Caco-2 (cell line): ENCODE measurements around the gene RTN3. TPM values are rescaled to one million over a fixed set of nuclear protein-coding genes. Genes with fewer than 3 reads are reported as not detected.

ENCODE experiments used
- BruUV-seq: library from RNA; stranded (reverse); fragments of 400-500 nt; replicated peaks from 2 replicates; lab custom pipeline; 2021; lab: Mats Ljungman, UMichigan
- CTCF ChIA-PET: fragments of 300-600 bp; sonication (Branson Sonifier 250); formaldehyde crosslinking; loops from one replicate; lab custom pipeline; 2022; ENCODE audit warnings: antibody characterized with exemption; lab: Charles Lee
- POLR2A ChIA-PET: fragments of 300-600 bp; sonication (Branson Sonifier 250); formaldehyde crosslinking; loops from one replicate; lab custom pipeline; 2022; ENCODE audit warnings: antibody characterized with exemption; lab: Charles Lee
- DNase-seq, 2 experiments: peaks; one replicate each; pipeline versions ENCODE4 v3.0.0 to v3.0.0-alpha.2; 2020 to 2022
- H3K27me3 ChIP-seq: replicated peaks from 2 replicates; pipeline ENCODE4 v1.6.0; 2011; ENCODE audit warnings: low read length; ENCODE audit not compliant: control insufficient read depth, insufficient read depth
- H3K36me3 ChIP-seq: 2 replicates; pipeline ENCODE4 v1.5.1; 2011; ENCODE audit warnings: low read length; ENCODE audit not compliant: control insufficient read depth, insufficient read depth
- H3K4me1 ChIP-seq: fragments of 250-450 bp; sonication (Bioruptor Pico); 2 replicates; pipeline ENCODE4 v1.5.1; 2020; ENCODE audit warnings: mild to moderate bottlenecking
- H3K4me3 ChIP-seq: 2 replicates; pipeline ENCODE4 v1.5.1; 2011; ENCODE audit warnings: low read depth, mild to moderate bottlenecking, control low read depth, low read length
- H3K9me3 ChIP-seq: fragments of 250-450 bp; sonication (Bioruptor Pico); 2 replicates; pipeline ENCODE4 v1.5.1; 2020; ENCODE audit warnings: mild to moderate bottlenecking, moderate library complexity
- H3K27ac Mint-ChIP-seq: one replicate; pipeline ENCODE4 v1.8.0; 2022; ENCODE audit warnings: mixed read lengths; ENCODE audit not compliant: unreplicated experiment
- H3K27me3 Mint-ChIP-seq: one replicate; pipeline ENCODE4 v1.8.0; 2022; ENCODE audit warnings: mixed read lengths; ENCODE audit not compliant: insufficient read depth, unreplicated experiment
- H3K36me3 Mint-ChIP-seq: one replicate; pipeline ENCODE4 v1.8.0; 2022; ENCODE audit warnings: mild to moderate bottlenecking, mixed read lengths; ENCODE audit not compliant: insufficient read depth, unreplicated experiment
- H3K4me1 Mint-ChIP-seq: one replicate; pipeline ENCODE4 v1.8.0; 2022; ENCODE audit warnings: low read depth, mixed read lengths; ENCODE audit not compliant: unreplicated experiment
- H3K4me3 Mint-ChIP-seq: one replicate; pipeline ENCODE4 v1.8.0; 2022; ENCODE audit warnings: mild to moderate bottlenecking, moderate library complexity, mixed read lengths; ENCODE audit not compliant: unreplicated experiment
- H3K9me3 Mint-ChIP-seq: one replicate; pipeline ENCODE4 v1.8.0; 2022; ENCODE audit warnings: mixed read lengths; ENCODE audit not compliant: unreplicated experiment
- intact Hi-C: fragments of 100-400 bp; cut with micrococcal nuclease; formaldehyde crosslinking; loops from one replicate; pipeline ENCODE4 v1.10.0; 2022; ENCODE audit not compliant: unreplicated experiment
- total RNA-seq: library from RNA; stranded (reverse); gene quantifications from 2 replicates; pipeline ENCODE4 v1.2.3, GENCODE V29; 2022
- TF ChIP-seq, protein P1 (sequence below), 2 experiments: fragments of 200-600 bp in 1 of 2; IDR thresholded peaks; 1 replicate in 1 of 2; 2 replicates in 1 of 2; pipeline versions ENCODE4 v1.5.1 to v1.8.0; 2011 to 2022; ENCODE audit warnings: antibody characterized with exemption in 1 of 2, control low read depth in 1 of 2, inconsistent platforms in 1 of 2, low read depth in 1 of 2, low read length in 1 of 2, mild to moderate bottlenecking in 1 of 2, moderate library complexity in 1 of 2; ENCODE audit not compliant: insufficient read depth in 1 of 2, severe bottlenecking in 1 of 2, unreplicated experiment in 1 of 2

The RTN3 gene
- total RNA-seq, 1 experiment from 2014 or later, result 179 TPM

DNA sequence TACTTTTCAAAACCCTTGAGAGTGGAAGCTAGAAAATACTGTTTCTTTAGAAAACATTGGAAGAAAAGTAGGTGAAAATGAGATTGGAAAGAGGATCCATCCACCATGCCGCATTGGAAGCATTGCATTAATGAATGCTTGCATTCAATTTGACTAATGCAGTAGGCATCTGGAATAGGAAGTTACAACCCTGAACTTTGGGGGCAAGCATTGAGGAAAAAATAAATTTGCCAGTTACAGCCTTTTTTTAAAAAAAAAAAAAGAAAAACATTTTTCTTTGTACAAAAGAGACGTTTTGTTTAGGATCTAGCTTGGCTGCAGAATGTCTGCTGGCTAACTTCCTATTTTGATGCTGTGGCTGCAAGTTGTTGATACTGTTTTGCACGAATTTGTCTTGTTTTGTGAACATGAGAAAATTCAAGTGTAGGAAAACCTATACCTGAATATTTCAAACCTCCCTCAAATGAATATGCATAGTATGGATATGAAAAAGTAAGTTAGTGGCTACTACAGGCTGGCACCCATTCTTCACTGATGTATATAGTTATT lies 28.1 kb downstream of the RTN3 start:
- H3K4me3 Mint-ChIP-seq, result no peak overlapping the region
- no peaks in the 10 kb centered on the region for H3K27me3 Mint-ChIP-seq
- DNase-seq, result no peak
- H3K36me3 Mint-ChIP-seq, result peaks cover 20% of the 10 kb centered on the region
- POLR2A ChIA-PET, result no interaction called here
- no peaks in the 10 kb centered on the region for H3K36me3 ChIP-seq
- H3K27ac Mint-ChIP-seq, result no peak overlapping the region
- TF ChIP-seq, protein P1, sequence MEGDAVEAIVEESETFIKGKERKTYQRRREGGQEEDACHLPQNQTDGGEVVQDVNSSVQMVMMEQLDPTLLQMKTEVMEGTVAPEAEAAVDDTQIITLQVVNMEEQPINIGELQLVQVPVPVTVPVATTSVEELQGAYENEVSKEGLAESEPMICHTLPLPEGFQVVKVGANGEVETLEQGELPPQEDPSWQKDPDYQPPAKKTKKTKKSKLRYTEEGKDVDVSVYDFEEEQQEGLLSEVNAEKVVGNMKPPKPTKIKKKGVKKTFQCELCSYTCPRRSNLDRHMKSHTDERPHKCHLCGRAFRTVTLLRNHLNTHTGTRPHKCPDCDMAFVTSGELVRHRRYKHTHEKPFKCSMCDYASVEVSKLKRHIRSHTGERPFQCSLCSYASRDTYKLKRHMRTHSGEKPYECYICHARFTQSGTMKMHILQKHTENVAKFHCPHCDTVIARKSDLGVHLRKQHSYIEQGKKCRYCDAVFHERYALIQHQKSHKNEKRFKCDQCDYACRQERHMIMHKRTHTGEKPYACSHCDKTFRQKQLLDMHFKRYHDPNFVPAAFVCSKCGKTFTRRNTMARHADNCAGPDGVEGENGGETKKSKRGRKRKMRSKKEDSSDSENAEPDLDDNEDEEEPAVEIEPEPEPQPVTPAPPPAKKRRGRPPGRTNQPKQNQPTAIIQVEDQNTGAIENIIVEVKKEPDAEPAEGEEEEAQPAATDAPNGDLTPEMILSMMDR (IDR thresholded peaks at IDR 0.05; ENCODE audit: insufficient read depth in 1 of 2, low read depth in 1 of 2, low read length in 1 of 2, severe bottlenecking in 1 of 2, unreplicated experiment in 1 of 2), result no peak
- no peaks in the 10 kb centered on the region for H3K27me3 ChIP-seq
- CTCF ChIA-PET, result no interaction called here
- no peaks in the 10 kb centered on the region for H3K9me3 ChIP-seq
- peaks cover 20% of the 10 kb centered on the region for H3K4me1 Mint-ChIP-seq
- peaks cover 8% of the 10 kb centered on the region for H3K4me1 ChIP-seq
- intact Hi-C loops, result no loop called here
- no peaks in the 10 kb centered on the region for H3K9me3 Mint-ChIP-seq
- no TSS peak for BruUV-seq
- H3K4me3 ChIP-seq, result no peak overlapping the region

DNA sequence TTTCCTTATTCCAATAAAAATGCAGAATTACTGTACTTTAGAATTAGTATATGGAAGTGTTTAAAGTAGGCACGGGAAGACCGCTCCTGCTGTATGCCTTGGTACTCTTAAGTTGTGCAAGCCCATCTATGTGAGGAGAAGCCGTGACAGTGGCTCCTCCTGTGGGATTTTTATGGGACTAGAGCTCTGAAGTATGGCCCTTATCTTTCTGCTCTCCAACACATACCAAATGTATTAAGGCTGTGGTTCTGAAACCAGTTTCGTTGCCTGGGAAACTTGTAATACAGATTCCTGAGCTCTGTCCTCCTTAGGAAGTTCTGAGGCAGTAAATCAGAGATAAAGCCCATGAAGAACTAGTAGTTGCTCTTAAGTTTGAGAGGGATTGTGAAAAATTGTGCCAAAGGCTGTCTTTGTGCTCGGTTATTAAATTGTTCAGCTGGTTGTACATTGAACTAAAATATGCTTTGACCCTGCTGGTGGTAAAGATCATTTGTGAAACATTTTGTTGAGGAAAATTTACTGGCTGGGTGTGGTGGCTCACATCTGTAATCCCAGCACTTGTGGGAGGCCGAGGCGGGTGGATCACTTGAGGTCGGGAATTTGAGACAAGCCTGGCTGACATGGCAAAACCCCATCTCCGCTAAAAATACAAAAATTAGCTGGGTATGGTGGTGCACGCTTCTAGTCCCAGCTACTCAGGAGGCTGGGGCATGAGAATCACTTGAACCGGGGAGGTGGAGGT lies 29.3 kb downstream of the RTN3 start:
- peaks cover 17% of the 10 kb centered on the region for H3K4me1 Mint-ChIP-seq
- H3K27ac Mint-ChIP-seq, result peak overlapping the region; percentile 98
- H3K4me3 Mint-ChIP-seq, result peak overlapping the region; percentile 64
- no peaks in the 10 kb centered on the region for H3K9me3 Mint-ChIP-seq
- TF ChIP-seq, protein P1 (IDR thresholded peaks at IDR 0.05; ENCODE audit: insufficient read depth in 1 of 2, low read depth in 1 of 2, low read length in 1 of 2, severe bottlenecking in 1 of 2, unreplicated experiment in 1 of 2), result peak; percentile 41 to 43
- ChIA-PET POLR2A (interaction anchor here (0.5 to 1.1 kb wide), 7 partner anchors 29 to 869 kb away, joined by 3 to 7 read pairs (median 4); partner anchors contain the start of genes NAA40 and RTN3), CTCF (interaction anchor here (0.6 to 1.3 kb wide), 15 partner anchors 14 to 1836 kb away, joined by 3 to 12 read pairs (median 6); partner anchors contain the start of genes ATL3, RTN3 and SLC22A9)
- peaks cover 23% of the 10 kb centered on the region for H3K36me3 Mint-ChIP-seq
- no peaks in the 10 kb centered on the region for H3K27me3 Mint-ChIP-seq
- H3K4me1 ChIP-seq, result peaks cover 8% of the 10 kb centered on the region
- intact Hi-C loops, result loop anchor here (1.0 to 5.0 kb wide), 3 partner anchors 29 to 73 kb away; partner anchors contain the start of genes ATL3 and RTN3
- H3K4me3 ChIP-seq, result no peak overlapping the region
- no peaks in the 10 kb centered on the region for H3K9me3 ChIP-seq
- no TSS peak for BruUV-seq
- H3K36me3 ChIP-seq, result no peaks in the 10 kb centered on the region
- no peaks in the 10 kb centered on the region for H3K27me3 ChIP-seq
- DNase-seq, result peak; percentile 76 to 82

DNA sequence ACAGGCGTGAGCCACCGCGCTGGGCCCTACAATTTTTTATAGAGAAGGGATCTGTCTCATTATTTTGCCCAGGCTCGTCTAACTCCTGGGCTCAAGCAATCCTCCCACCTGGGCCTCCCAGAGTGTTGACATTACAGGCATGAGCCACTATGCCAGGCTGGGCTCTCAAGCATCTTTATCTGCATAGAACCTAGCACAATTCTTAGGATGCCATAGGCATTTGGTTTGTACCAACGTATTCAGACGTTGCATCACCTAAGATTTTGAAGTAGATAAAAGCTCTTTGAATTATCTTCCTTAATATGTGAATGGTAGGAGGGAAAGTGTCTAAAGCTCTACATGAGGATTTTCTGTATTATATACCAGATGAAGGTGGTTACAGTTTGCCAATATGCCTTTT lies 30.5 kb downstream of the RTN3 start:
- Histone ChIP-seq H3K27me3 (no peaks in the 10 kb centered on the region), H3K4me1 (peaks cover 8% of the 10 kb centered on the region), H3K9me3 (no peaks in the 10 kb centered on the region), H3K36me3 (no peaks in the 10 kb centered on the region), H3K4me3 (no peak overlapping the region)
- H3K27ac Mint-ChIP-seq, result peak overlapping the region; percentile 98
- H3K36me3 Mint-ChIP-seq, result peaks cover 23% of the 10 kb centered on the region
- intact Hi-C loops, result loop anchor here (5.0 kb wide), 1 partner anchor 75 kb away; no protein-coding TSS in a partner anchor
- no peaks in the 10 kb centered on the region for H3K9me3 Mint-ChIP-seq
- H3K4me1 Mint-ChIP-seq, result peaks cover 17% of the 10 kb centered on the region
- H3K27me3 Mint-ChIP-seq, result no peaks in the 10 kb centered on the region
- no peak for DNase-seq
- ChIA-PET CTCF (no interaction called here), POLR2A (interaction anchor here (0.6 kb wide), 1 partner anchor 17 kb away, joined by 3 read pairs; no protein-coding TSS in a partner anchor)
- TF ChIP-seq, protein P1 (IDR thresholded peaks at IDR 0.05; ENCODE audit: insufficient read depth in 1 of 2, low read depth in 1 of 2, low read length in 1 of 2, severe bottlenecking in 1 of 2, unreplicated experiment in 1 of 2), result no peak
- BruUV-seq, result no TSS peak
- no peak overlapping the region for H3K4me3 Mint-ChIP-seq
